Choroid plexus epithelial cell (primary cell): ENCODE data around the gene CFAP74.

ENCODE experiments used
- DNase-seq: peaks from one replicate; pipeline ENCODE4 v3.0.0-alpha.2; 2010; ENCODE audit warnings: low read depth
- H3K4me3 ChIP-seq: 2 replicates; pipeline ENCODE4 v1.5.1; 2011; ENCODE audit warnings: low read depth, mild to moderate bottlenecking, control low read depth, low read length, moderate library complexity
- CTCF ChIP-seq: conservative IDR thresholded peaks from 2 replicates; pipeline ENCODE4 v1.5.1; 2011; ENCODE audit warnings: low read depth, mild to moderate bottlenecking, control low read depth, inconsistent platforms, low read length, moderate library complexity

The CFAP74 gene

GRCh38 chr1:2050461-2050792, 46.8 kb upstream of the CFAP74 start:
- no peak for TF ChIP-seq CTCF
- no peak for DNase-seq
- H3K4me3 ChIP-seq, result peak overlapping the region; percentile 17

GRCh38 chr1:2049718-2050431, 46.3 kb upstream of the CFAP74 start, which contains the start of gene PRKCZ:
Gene PRKCZ (plus strand): TSS chr1:2050411. CDS start chr1:2050631, 220 bp downstream.
- peak within 1 kb of the TSS; percentile 34 for H3K4me3 ChIP-seq
- TF ChIP-seq CTCF, result no peak
- DNase-seq, result peak; percentile 7

- TF ChIP-seq CTCF, result peak; percentile 41
- H3K4me3 ChIP-seq, result no peak overlapping the region
- peak; percentile 13 for DNase-seq
Measured at GRCh38 chr1:2049225-2049717, 45.7 kb upstream of the CFAP74 start.

- no peak for TF ChIP-seq CTCF
- H3K4me3 ChIP-seq, result no peak overlapping the region
- no peak for DNase-seq
Measured at GRCh38 chr1:2047749-2048729, 44.5 kb upstream of the CFAP74 start.

- TF ChIP-seq CTCF, result no peak
- no peak overlapping the region for H3K4me3 ChIP-seq
- no peak for DNase-seq
Measured at GRCh38 chr1:2046953-2047748, 43.6 kb upstream of the CFAP74 start.

GRCh38 chr1:2046174-2046917, 42.8 kb upstream of the CFAP74 start:
- peak; percentile 78 for TF ChIP-seq CTCF
- DNase-seq, result peak; percentile 31
- H3K4me3 ChIP-seq, result no peak overlapping the region
